B cell (primary cell): ENCODE results near the gene RTN4RL1.

ENCODE experiments used
- CTCF ChIP-seq: fragments of 200-600 bp; IDR thresholded peaks from one replicate; pipeline ENCODE4 v1.8.0; 2022; ENCODE audit warnings: antibody characterized with exemption, mild to moderate bottlenecking
- EZH2 ChIP-seq: IDR thresholded peaks from 2 replicates; pipeline ENCODE4 v1.6.1; 2012; ENCODE audit warnings: borderline replicate concordance, low read depth, mild to moderate bottlenecking, moderate library complexity, low read length; ENCODE audit not compliant: insufficient read depth, poor library complexity, severe bottlenecking

GRCh38 chr17:1972487-1973160, 52.5 kb downstream of the RTN4RL1 start:
- TF ChIP-seq CTCF (no peak), EZH2 (no peak)
